HG03139 (cell line): ENCODE data around the gene LILRB3.
"Not testable (repeated sequence)": the region's sequence is repeated elsewhere in the genome, so short reads cannot be mapped to it uniquely, and the experiment has no call there.

ENCODE experiments used
- ATAC-seq: cut with Tn5 transposase; IDR thresholded peaks from one replicate; pipeline ENCODE4 v1.9.1; 2021; ENCODE audit not compliant: unreplicated experiment

Gene LILRB3

GRCh38 chr19:54211235-54211634, 11.6 kb downstream of the LILRB3 start:
- no peak for ATAC-seq

- ATAC-seq = no peak
Observed at GRCh38 chr19:54209811-54210494, 12.9 kb downstream of the LILRB3 start.

GRCh38 chr19:54209058-54209810, 13.6 kb downstream of the LILRB3 start:
- ATAC-seq = no peak

GRCh38 chr19:54208784-54209057, 14.1 kb downstream of the LILRB3 start:
- no peak for ATAC-seq

GRCh38 chr19:54207983-54208783, 14.6 kb downstream of the LILRB3 start:
- peak; percentile 48 for ATAC-seq

- no peak for ATAC-seq
Observed at GRCh38 chr19:54207676-54207982, 15.2 kb downstream of the LILRB3 start.

- ATAC-seq = not testable (repeated sequence)
Observed at GRCh38 chr19:54207193-54207592, 15.6 kb downstream of the LILRB3 start.

GRCh38 chr19:54206831-54207177, 16.0 kb downstream of the LILRB3 start:
- ATAC-seq = no peak

GRCh38 chr19:54206030-54206830, 16.6 kb downstream of the LILRB3 start:
- no peak for ATAC-seq

- no peak for ATAC-seq
Observed at GRCh38 chr19:54204767-54205468, 17.9 kb downstream of the LILRB3 start.

GRCh38 chr19:54203151-54203611, 19.6 kb downstream of the LILRB3 start:
- no peak for ATAC-seq

- no peak for ATAC-seq
Observed at GRCh38 chr19:54201980-54202379, 20.8 kb downstream of the LILRB3 start.

- no peak for ATAC-seq
Observed at GRCh38 chr19:54201172-54201701, 21.6 kb downstream of the LILRB3 start.

GRCh38 chr19:54199401-54199800, 23.4 kb downstream of the LILRB3 start:
- ATAC-seq = no peak

- no peak for ATAC-seq
Observed at GRCh38 chr19:54197121-54197520, 25.7 kb downstream of the LILRB3 start.

- ATAC-seq = no peak
Observed at GRCh38 chr19:54196536-54196935, 26.3 kb downstream of the LILRB3 start.

GRCh38 chr19:54194463-54194862, 28.3 kb downstream of the LILRB3 start:
- not testable (repeated sequence) for ATAC-seq

- no peak for ATAC-seq
Observed at GRCh38 chr19:54193011-54193410, 29.8 kb downstream of the LILRB3 start.

- ATAC-seq = no peak
Observed at GRCh38 chr19:54191811-54192453, 30.9 kb downstream of the LILRB3 start.
